Kidney epithelial cell (primary cell): ENCODE results near the gene GRXCR2. TPM values are rescaled to one million over a fixed set of nuclear protein-coding genes. Genes with fewer than 3 reads are reported as not detected.

ENCODE experiments used
- DNase-seq: peaks from one replicate; pipeline ENCODE4 v3.0.0-alpha.2; 2010; ENCODE audit warnings: low read depth
- H3K27me3 ChIP-seq: 2 replicates; pipeline ENCODE4 v1.6.0; 2011; ENCODE audit warnings: low read length; ENCODE audit not compliant: control insufficient read depth, insufficient read depth
- H3K36me3 ChIP-seq: 2 replicates; pipeline ENCODE4 v1.5.1; 2011; ENCODE audit warnings: low read length; ENCODE audit not compliant: control insufficient read depth, insufficient read depth
- H3K4me3 ChIP-seq: 2 replicates; pipeline ENCODE4 v1.5.1; 2011; ENCODE audit warnings: low read depth, mild to moderate bottlenecking, control low read depth, low read length
- total RNA-seq: library from RNA; depleted of rRNA; stranded (reverse); fragments of >200 nt; gene quantifications from 2 replicates; pipeline ENCODE4 v1.2.3, GENCODE V29; 2015
- TF ChIP-seq, protein P1 (sequence below): IDR thresholded peaks from 2 replicates; pipeline ENCODE4 v1.5.1; 2011; ENCODE audit warnings: mild to moderate bottlenecking, moderate library complexity, low read length, control low read depth, inconsistent platforms; ENCODE audit not compliant: insufficient read depth, poor library complexity, severe bottlenecking

The GRXCR2 gene
- total RNA-seq, 1 donor from 2014 or later, result not detected

DNA sequence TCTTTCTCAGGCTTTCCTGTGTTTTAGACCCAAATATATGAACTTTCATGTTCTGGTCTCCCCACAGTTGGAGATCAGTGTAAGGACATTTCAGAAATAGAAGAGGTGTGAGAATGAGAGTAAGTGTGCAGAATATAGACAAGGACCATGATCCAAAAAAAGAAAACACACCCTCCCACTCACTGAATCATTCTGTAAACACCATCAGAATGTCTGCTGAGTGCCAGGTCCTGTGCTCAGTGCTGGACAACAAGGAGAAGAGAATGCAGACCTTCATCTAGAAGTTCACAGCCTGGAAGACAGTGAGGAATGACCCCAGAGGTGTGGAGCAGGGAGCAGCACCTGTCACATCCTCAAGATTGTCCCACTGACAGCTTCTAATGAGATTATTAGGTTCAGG lies 44.5 kb upstream of the GRXCR2 start:
- H3K27me3 ChIP-seq, result no peaks in the 10 kb centered on the region
- H3K36me3 ChIP-seq, result no peaks in the 10 kb centered on the region
- TF ChIP-seq, protein P1, sequence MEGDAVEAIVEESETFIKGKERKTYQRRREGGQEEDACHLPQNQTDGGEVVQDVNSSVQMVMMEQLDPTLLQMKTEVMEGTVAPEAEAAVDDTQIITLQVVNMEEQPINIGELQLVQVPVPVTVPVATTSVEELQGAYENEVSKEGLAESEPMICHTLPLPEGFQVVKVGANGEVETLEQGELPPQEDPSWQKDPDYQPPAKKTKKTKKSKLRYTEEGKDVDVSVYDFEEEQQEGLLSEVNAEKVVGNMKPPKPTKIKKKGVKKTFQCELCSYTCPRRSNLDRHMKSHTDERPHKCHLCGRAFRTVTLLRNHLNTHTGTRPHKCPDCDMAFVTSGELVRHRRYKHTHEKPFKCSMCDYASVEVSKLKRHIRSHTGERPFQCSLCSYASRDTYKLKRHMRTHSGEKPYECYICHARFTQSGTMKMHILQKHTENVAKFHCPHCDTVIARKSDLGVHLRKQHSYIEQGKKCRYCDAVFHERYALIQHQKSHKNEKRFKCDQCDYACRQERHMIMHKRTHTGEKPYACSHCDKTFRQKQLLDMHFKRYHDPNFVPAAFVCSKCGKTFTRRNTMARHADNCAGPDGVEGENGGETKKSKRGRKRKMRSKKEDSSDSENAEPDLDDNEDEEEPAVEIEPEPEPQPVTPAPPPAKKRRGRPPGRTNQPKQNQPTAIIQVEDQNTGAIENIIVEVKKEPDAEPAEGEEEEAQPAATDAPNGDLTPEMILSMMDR, result no peak
- DNase-seq, result no peak
- H3K4me3 ChIP-seq, result no peak overlapping the region

DNA sequence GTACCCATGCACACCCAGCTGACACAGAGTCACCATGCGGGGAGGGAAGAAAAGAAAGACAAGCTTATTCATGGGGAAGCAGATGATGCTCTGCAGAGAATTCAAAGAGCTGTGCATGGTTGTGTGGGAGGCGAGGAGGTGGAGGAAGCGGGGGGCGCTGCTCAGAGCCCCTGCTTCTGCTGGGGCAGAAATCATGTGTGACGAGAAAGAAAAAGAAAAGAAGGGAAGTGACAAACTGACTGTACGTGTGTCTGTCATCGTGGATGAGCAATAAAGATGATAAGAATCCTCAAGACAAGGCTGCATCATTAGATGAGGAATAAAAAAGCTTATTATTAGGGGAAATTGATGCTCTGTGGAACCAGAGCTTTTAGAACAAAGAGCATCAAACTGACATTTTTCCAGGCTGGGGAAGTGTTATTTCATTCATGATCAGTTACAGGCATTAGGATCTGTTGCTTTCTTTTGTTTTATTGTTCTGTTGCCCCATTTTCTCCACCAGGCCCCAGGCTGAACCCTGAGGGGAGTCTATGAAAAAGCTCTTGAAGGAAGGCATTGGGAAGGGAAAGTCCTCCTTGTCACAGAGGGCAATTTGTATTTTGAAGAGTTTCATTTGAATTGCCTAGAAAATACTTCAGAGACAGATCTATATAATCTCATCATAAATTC lies 43.3 kb upstream of the GRXCR2 start:
- Histone ChIP-seq H3K36me3 (no peaks in the 10 kb centered on the region), H3K27me3 (no peaks in the 10 kb centered on the region), H3K4me3 (no peak overlapping the region)
- TF ChIP-seq, protein P1, result no peak
- DNase-seq, result no peak

DNA sequence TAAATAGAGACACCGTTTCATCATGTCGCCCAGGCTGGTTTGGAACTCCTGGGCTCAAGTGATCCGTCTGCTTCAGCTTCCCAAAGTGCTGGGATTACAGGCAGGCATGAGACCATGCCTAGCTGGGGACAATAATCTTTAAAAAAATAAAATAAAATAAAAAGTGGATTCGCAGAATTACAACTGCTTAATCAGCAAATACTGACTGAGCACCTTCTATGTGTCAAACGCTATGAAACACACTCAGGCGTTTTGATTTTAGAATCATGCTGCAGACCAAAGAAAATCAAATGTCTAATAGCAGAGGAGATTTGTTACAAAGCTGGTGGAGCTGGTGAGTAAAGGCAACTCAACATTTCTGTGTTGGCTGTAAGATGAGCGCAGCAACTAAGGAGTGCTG lies 40.9 kb upstream of the GRXCR2 start:
- Histone ChIP-seq H3K36me3 (no peaks in the 10 kb centered on the region), H3K27me3 (no peaks in the 10 kb centered on the region), H3K4me3 (no peak overlapping the region)
- TF ChIP-seq, protein P1, result no peak
- no peak for DNase-seq

DNA sequence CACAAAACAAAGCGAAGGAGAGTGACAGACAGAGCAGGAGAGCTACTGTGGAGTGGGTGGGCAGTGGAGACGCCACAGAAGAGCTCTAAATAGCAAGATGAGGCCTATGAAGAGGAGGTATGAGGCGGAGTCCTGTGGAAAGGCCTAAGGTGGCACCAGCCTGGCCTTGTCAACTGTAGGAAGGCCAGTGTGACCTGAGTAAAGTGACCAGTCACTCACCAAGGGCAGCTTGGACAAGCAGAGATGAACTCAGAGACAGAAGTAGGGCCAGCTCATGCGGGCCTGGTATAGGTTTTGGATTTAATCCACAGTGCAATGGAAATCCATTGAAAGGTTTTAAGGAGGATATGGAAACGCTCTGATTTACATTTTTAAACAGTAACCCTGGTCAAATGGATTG lies 39.8 kb upstream of the GRXCR2 start:
- DNase-seq, result no peak
- TF ChIP-seq, protein P1, result no peak
- Histone ChIP-seq H3K36me3 (no peaks in the 10 kb centered on the region), H3K27me3 (no peaks in the 10 kb centered on the region), H3K4me3 (no peak overlapping the region)

DNA sequence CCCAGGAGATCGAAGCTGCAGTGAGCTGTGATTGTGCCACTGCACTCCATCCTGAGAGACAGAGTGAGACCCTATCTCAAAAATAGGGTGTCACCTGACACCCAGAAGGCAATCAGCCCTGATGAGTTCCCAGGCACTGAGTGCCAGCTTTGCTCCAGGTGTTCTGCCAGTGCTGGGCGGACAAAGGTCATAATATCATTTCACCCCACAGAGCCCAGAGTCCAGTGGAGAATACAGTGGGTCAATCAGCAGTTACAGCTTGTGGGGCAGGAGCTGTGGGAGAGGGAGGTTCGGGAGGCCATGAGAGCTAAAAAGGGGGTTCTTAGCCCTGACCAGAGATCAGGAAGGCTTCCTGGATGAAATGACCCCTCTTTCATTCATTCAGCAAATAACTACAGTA lies 39.2 kb upstream of the GRXCR2 start:
- TF ChIP-seq, protein P1, result no peak
- H3K4me3 ChIP-seq, result no peak overlapping the region
- DNase-seq, result no peak
- no peaks in the 10 kb centered on the region for H3K27me3 ChIP-seq
- no peaks in the 10 kb centered on the region for H3K36me3 ChIP-seq

DNA sequence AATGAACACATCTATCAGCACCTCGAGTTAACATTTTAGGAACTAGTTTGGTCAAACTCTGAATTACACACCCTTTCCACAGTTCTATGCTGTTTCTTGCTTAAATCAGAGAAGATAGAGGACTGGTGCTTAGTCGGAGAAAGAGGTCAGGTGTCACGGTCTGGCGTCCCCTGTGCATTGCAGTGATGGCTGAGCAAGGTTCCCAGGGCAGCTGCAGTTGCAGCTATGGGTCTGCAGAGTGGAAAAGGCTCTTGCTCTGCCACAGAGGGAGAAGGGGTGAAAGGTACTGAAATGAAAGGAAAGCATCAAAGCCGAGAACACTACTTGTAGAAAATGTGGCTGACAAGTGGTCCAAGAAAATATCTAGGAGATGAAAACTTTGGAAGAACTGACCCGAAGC lies 38.4 kb upstream of the GRXCR2 start:
- Histone ChIP-seq H3K36me3 (no peaks in the 10 kb centered on the region), H3K27me3 (no peaks in the 10 kb centered on the region), H3K4me3 (no peak overlapping the region)
- TF ChIP-seq, protein P1, result no peak
- DNase-seq, result no peak
